ENCODE results near the gene PAWR.
"Not testable (repeated sequence)": the region's sequence is repeated elsewhere in the genome, so short reads cannot be mapped to it uniquely, and the experiment has no call there.

PAWR gene

DNA sequence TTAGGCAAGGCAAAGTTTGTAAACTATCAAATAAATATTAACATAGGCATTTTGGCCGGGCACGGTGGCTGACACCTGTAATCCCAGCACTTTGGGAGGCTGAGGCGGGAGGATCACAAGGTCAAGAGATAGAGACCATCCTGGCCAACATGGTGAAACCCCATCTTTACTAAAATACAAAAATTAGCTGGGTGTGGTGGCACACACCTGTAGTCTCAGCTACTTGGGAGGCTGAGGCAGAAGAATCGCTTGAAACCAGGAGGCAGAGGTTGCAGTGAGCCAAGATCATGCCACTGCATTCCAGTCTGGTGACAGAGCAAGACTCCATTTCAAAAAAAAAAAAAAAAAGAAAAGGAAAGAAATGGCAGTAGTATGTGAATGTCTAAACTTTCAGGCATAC lies 43.9 kb downstream of the PAWR start:
- not testable (repeated sequence) for DNase-seq (ENCODE audit: low spot score)

DNA sequence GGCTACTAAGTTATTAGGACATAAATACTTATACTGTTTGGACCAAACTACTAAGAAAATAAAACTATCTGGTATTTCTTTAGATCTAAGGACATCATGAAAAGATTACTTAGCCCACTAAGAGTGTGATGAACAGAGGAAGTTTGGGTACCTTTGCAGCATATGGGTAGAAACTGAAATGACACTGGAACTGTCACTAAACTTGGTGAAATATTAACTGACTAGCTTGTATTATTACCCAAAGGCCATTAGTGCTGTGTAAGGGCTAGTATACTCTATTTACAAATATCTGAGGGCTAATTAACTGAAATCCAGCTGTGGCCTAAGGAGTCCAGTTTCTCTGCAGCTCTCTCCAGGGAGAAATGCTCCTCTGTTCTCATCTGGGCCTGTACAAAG lies 45.5 kb downstream of the PAWR start:
- no peak for DNase-seq (ENCODE audit: low spot score)

DNA sequence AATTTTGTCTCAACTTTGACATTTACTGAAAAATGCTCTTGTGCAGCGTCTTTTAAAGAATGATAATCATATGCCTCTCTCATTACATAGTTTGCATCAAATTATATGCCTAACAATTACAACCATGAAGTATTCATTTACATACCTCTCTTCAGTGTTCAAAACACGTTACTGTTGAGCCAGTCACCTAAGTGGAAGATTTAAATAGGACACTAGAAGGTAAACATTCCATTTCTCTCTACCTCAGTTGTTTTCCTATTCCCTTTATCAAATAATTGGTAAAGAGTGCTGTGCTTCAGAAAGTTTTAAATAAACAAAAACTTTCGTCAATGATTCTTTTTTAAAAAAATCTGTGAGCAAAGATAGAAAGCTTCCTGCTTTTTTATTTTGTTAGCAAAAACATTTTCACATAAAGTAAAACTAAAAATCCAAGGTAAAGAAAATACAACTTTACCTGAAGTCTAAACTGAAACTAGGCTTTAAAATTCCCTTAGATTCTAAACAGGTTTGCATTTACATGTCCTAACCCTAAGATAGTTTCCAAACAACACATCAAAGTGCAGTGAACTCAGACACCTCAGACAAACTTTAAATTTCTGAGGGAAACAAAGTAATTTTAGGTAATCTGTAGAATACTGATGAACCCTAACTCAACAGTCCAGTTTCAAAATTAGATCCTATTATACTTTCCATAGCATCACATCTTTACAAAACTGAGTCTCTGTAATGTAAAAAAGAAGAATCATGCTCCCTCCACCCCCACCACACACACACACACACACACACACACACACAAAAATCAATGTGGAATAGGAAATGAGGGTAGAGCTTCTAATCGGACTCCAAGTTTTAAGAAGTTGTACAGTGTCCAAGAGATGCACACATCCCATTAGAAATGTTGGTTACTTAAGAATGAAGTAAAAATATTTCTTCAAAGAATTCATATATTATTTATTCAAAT lies 46.2 kb downstream of the PAWR start:
- no peak for DNase-seq (ENCODE audit: low spot score)

DNA sequence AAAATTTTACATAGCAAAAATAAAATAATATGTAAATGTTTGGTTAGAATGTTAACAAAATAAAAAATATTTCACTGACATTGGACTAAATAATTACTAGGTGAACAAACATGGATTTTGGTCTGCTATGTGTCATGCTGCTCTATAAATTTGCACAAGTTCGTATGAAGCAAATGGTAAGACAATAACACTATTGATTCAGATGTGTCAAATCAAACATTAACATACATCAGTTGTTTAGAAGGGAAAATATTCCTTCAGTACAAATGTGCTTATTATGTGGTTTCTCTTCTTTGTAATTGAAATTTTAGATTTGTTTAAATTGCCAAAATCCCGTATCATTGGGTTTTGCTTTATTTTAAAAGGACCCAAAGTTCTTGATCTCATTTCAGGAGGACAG lies 46.9 kb downstream of the PAWR start:
- no peak for DNase-seq (ENCODE audit: low spot score)

DNA sequence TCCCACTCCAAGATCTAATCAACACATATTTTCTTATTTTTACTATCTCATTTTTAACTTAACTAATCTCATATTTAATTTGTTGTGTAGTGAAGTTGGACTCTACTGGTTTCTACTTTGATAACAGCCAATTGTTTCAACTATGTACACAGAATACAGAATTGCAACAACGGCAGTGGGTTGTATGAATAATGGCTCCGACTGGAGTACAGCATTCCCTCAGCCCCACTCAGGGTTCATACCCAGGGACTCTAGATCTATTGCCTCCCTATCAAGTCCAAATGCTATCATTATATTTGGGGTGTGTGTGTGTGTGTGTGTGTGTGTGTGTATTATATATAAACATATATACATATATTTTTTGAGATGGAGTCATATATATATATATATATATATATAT lies 52.3 kb downstream of the PAWR start:
- no peak for DNase-seq (ENCODE audit: low spot score)

DNA sequence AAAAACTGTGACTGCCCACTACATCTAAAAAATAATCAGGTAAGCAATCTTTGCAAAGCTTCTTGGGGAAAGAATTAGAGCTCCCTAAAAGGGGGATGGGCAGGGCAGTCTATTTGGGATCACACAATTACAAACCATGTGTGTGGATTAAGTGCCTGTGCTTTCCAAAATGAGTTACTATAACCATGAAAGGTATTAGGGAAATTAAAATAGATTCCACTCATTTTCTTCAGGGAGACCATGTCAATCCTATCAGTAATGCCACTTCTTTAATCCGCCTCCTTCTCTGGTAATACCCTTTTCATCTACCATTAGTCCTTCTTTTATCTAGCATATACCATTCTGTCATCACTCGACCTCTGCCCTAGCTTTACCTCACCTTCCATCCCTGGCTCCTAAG lies 53.7 kb downstream of the PAWR start:
- DNase-seq (ENCODE audit: low spot score): no peak

DNA sequence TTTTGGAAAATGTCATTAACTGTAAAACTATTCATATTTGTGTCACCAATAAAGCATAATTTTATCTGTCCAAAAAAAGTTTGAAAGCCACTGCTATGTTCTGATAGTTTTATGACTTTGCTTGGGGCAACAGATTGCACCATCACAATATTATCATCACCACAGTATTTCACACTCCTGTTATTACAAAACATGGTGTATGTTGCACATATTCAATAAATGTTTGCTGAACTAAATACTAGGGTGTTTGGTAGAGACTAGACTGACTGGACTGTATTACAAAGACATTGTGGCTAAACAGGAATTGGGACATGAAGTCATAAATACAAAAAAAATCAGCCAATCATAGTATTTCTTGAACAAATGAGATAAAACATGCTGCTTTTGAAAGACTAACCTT lies 55.1 kb downstream of the PAWR start:
- DNase-seq (ENCODE audit: low spot score): peak; percentile 37

DNA sequence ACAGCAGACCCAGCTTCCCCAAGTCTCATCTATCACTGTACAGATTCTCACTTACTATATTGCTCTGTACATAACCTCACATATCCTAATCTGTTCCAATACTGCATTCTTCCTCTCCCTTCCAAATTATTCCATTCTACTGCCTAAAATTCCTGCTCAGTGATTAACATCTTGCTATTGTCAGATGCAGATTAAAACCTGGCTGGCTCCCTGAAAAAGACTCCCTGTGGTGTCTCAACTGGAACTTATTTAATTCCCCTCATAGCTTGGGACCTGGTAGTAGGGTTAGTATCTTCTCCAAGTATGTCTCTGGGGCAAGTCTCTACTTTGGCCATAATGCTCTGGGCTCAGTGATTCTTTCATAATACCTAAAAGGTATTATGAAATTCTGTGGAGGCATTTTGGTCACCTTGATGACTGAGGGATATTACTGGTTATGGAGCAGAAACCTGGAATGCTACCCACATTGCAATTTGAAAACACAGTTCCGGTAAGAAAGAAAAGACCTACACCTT lies 55.8 kb downstream of the PAWR start:
- peak; percentile 59 for DNase-seq (ENCODE audit: low spot score)

DNA sequence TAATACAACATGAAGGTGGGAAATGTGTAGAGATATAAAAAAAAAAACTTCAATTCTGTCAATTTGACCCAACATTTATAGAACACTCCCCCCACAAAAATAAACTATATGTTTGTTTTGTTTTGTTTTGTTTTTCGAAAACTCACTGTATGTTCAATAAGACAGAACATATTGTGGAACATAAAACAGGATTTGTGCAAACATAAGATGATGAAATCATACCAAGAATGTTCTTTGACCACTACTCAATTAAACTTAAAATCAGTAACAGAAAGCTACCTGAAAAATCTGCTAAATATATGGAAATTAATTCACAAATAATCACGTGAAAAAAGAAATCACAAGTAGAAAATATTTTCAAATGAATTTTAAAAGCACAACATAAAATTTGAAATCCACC lies 61.2 kb downstream of the PAWR start:
- no peak for DNase-seq (ENCODE audit: low spot score)

DNA sequence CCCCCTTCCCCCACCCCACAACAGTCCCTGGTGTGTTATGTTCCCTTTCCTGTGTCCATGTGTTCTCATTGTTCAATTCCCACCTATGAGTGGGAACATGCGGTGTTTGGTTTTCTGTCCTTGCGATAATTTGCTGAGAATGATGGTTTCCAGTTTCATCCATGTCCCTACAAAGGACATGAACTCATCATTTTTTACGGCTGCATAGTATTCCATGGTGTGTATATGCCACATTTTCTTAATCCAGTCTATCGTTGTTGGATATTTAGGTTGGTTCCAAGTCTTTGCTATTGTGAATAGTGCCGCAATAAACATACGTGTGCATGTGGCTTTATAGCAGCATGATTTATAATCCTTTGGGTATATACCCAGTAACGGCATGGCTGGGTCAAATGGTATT lies 64.0 kb downstream of the PAWR start:
- not testable (repeated sequence) for DNase-seq (ENCODE audit: low spot score)

DNA sequence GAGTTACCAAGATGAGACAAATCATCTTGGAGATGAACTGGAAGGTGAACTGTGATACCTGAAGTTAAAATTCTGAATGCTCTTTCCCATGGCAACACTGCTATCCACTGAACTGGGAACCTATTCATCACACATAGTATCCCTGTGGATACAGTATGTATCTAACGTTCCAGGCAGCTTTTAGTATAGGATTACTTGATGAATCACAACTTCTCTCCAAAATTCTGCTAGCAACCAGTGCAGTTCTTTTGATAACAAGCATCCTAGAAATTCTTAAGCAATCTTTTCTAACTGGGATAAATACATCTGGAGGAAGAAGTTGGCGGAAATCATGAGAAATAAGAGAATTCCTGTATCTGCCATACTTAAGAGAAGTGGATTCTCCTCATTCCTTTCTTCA lies 66.4 kb downstream of the PAWR start:
- DNase-seq (ENCODE audit: low spot score): no peak

DNA sequence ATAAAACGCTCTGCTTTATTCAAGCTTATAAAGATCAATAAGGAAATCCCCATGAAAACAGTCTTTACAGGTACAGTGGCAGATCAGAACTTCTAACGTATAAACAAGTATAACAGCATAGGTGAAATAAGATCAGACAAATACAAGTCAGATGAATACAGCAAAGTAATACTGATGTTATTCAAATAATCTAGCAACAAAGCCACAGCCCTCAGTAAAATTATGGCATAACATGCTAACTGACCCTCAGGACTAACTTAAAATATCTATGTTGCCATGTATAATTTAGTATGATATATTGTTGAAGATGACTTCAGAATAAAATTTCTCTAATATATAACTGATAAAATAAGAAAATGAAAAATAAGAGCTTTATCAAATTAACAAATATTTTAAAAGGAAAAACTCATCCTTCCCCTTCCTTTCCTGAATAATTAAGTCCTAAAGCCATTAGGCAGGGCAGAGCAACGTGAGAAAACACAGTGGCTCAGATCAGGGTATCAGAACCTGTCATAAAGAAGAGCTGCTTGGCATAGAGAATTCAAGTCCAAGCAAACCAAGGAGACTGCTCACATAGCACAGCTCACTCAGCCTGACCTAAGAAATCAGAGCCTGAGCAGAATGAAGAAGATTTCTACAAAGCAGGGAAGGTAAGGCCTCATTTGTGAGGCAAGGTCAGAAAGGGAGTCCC lies 70.7 kb downstream of the PAWR start:
- no peak for DNase-seq (ENCODE audit: low spot score)

DNA sequence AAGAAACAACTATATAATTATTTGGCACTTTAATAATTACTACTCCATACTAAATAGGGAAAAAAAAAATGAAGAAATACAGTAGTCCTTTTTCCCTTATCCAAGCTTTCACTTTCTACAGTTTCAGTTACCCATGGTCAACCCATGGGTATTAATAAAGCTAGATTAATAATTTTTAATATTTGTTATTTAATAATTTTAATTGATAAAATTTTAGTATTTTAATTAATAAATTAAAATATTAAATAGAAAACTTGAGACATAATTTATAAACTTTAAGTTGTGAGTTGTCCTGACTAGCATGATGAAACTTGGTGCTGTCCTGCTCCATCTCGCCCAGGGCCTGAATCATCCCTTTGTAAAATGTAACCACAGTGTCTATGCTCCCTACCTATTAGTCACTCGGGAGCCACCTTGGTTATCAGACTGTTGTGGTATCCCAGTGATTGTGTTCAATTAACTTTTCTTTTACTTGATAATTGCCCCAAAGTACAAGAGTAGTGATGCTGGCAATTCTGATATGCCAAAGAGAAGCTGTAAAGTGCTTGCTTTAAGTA lies 71.8 kb downstream of the PAWR start:
- peak; percentile 35 for DNase-seq (ENCODE audit: low spot score)

DNA sequence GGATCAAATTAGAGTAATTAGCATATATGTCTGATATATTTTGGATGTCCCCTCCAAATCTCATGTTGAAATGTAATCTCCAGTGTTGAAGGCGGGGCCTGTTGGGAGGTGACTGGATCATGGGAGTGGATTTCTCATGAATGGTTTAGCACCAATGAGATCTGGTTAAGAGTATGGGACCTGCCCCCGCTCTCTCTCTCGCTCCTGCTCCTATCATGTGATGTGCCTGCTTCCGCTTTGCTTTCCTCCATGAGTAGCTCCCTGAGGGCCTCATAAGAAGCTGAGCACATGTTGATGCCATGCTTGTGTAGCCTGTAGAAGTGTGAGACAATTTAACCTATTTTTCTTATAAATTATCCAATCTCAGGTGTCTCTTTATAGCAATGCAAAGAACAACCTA lies 73.1 kb downstream of the PAWR start:
- no peak for DNase-seq (ENCODE audit: low spot score)

DNA sequence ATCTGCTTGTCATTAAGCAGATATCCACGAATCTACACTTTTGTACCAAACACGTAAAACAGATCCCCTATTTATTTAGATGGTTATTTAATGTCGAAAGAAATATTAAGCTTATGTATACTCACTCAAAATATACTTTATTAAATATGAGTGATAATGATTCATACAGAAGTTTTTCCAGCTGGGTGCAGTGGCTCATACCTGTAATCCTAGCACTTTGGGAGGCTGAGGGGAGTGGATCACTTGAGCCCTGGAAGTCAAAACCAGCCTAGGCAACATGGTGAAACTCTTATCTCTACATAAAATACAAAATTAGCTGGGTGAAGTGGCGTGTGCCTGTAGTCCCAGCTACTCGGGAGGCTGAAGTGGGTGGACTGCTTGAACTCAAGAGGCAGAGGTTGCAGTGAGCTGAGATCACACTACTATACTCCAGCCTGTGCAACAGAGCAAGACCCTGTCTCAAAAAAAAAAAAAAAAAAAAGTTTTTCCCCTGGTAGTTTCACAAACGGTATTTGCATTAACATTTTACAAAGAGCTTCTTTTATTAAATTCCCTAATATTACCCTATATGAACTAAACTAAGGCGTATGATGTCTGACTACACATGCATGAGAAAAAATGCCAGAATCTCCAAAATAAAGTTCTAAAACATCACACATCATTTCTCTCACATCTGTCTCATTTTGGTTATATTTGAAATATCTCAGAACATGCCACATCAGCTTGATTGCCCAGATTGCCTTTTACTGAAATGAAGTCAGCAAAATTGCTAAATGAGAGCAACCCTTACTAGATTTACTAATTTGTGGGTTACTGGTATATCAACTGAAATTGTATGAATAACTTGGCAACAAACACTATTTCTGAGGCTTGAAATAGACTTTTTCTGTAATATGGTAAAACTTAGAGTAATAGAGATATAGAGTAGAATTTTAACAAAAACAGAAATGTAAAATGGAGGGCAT lies 74.9 kb downstream of the PAWR start:
- DNase-seq (ENCODE audit: low spot score): no peak

DNA sequence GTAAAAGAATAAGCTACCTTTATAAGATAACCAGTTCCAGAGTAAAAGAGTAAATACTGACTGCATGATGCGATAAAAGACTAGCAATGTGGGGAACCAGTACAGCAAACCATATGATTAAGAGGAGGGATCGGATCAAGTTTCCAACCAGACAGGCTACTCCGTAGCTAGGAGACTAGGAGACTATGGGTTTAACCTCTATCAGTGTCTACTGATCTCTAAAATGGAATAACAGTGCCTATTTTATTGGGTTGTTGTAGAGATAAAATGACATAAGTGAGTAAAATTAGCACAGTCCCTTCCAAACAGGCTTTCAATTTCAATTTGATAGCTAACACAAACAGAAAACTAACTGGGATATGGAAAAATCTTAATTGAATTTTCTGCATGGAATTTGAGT lies 76.0 kb downstream of the PAWR start:
- DNase-seq (ENCODE audit: low spot score): no peak

DNA sequence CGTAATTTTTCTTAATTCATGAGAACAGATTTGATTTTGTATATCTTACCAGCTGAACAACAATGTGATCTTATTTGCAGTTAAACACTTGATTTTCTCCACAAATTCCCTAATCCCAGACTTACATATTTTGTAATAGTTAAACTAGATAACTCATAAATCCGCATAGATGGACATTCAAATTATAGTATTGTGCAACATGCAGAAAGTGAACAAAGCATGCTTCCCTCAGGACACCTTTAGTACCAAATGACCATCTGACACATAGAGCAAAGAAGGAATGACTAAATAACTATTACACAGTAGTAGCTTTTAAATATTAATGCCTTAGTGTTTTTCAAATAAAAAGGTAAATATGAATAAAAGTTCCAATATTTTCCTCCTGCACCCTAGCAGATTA lies 88.9 kb downstream of the PAWR start:
- no peak for DNase-seq (ENCODE audit: low spot score)

DNA sequence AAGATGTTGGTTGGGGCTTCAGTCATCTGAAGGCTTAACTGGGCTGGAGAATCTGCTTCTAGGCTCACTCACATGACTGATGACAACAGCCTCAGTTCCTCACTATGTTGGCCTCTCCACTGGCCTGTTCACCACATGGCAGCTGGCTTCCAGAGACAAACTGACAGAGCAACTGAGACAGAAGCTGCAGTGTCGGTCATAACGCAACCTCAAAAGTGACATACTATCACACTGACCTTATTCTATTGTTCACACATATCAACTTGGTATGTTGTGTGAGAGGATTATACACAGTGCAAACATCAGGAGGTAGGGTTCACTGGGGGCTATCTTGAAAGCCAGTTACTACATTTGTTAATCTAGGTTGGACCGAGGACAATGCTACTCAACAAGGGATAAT lies 92.9 kb downstream of the PAWR start:
- no peak for DNase-seq (ENCODE audit: low spot score)

DNA sequence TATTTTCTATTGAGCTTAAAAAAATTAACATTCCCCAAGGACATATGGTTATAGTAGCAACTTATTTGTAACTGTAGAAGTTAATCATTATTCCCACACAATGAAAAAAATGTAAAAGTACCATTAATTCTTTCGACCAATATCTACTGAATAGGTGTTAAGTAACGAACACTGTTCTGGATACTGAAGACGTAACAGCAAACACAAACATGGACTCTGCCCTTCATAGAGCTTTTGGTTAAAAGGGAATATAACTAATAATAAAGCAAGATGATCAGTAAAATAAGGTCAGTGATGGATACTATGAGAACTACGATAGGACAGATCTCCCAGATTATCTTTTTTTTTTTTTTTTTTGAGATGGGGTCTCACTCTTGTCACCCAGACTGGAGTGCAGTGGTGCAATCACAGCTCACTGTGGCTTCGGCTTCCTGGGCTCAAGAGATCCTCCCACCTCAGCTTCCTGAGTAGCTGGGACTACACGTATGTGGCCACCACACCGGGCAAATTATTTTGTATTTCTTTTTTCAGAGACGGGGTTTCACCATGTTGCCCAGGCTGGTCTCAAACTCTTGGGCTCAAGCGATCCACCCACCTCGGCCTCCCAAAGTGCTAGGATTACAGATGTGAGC lies 93.9 kb downstream of the PAWR start:
- no peak for DNase-seq (ENCODE audit: low spot score)

DNA sequence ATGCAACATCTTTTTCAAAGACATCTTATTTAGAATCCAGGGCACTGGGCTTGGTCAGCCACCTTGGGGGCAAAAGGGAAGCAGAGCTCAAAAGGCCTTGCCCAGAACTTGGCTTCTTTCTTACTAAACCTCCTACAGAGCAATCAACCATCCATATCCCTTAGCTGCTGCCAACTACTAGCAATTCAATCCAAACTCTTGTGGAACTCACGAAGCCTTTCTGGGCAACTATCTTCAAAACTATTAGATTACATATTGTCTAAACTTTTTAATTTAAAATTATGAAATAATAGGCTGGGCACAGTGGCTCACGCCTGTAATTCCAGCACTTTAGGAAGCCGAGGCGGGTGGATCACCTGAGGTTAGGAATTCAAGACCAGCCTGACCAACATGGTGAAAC lies 95.5 kb downstream of the PAWR start:
- no peak for DNase-seq (ENCODE audit: low spot score)

DNA sequence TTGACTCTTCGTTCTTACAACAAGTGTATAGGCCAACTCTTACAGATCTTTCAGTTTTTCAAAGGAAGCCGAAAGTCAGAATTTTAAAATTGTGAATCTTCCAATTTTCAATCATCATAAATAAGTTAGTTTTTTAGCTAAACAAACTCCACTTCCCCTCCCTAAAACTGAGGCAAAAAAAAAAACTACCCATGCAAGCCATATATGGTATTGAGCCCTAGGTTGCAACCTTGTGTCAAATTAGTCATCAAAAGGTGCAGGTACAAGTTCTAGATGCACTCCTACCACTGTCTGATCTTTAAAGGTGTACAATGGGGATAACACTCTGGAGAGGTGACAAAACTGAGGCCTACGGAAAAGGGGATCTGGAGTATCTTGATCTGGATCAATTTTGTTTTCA lies 97.9 kb downstream of the PAWR start:
- no peak for DNase-seq (ENCODE audit: low spot score)
